C4-2B (cell line): Measurements from ENCODE around the gene USP43.
"Not testable (repeated sequence)": the region's sequence is repeated elsewhere in the genome, so short reads cannot be mapped to it uniquely, and the experiment has no call there.

Source experiments
- H3K27ac ChIP-seq: fragments of 450-650 bp; 2 replicates; pipeline ENCODE4 v1.5.1; 2017
- ZFX ChIP-seq: fragments of 450-650 bp; IDR thresholded peaks from 2 replicates; pipeline ENCODE4 v1.6.1; 2017
- TF ChIP-seq, protein P1 (sequence below): fragments of 450-650 bp; conservative IDR thresholded peaks from 2 replicates; pipeline ENCODE4 v1.5.1; 2017; ENCODE audit warnings: mild to moderate bottlenecking

USP43 gene

GRCh38 chr17:9645851-9646545 lies 681 bp downstream of the USP43 start:
- peak overlapping the region; percentile 95 for H3K27ac ChIP-seq
- no peak; the same call in 1 of the 2 replicates for TF ChIP-seq ZFX
- TF ChIP-seq, protein P1, sequence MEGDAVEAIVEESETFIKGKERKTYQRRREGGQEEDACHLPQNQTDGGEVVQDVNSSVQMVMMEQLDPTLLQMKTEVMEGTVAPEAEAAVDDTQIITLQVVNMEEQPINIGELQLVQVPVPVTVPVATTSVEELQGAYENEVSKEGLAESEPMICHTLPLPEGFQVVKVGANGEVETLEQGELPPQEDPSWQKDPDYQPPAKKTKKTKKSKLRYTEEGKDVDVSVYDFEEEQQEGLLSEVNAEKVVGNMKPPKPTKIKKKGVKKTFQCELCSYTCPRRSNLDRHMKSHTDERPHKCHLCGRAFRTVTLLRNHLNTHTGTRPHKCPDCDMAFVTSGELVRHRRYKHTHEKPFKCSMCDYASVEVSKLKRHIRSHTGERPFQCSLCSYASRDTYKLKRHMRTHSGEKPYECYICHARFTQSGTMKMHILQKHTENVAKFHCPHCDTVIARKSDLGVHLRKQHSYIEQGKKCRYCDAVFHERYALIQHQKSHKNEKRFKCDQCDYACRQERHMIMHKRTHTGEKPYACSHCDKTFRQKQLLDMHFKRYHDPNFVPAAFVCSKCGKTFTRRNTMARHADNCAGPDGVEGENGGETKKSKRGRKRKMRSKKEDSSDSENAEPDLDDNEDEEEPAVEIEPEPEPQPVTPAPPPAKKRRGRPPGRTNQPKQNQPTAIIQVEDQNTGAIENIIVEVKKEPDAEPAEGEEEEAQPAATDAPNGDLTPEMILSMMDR: peak; percentile 63

DNA sequence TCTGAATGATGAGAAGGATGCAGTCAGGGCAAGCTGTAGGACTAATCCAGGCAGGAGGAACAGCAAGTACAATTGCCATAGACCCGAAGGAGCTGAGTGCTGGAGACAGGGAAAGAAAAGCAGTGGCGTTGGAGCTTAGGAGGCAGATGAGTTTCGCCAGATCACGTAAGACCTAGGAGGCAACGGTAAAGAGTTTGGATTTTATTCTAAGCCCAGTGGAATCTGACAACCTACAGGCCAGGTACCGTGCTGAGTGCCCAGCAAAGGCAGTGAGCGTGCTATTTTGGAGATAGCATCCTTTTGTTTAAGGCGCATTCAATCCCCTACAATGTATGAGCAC lies 1.2 kb downstream of the USP43 start:
- no peak; the same call in 1 of the 2 replicates for TF ChIP-seq ZFX
- TF ChIP-seq, protein P1: no peak
- H3K27ac ChIP-seq: peak overlapping the region; percentile 95

DNA sequence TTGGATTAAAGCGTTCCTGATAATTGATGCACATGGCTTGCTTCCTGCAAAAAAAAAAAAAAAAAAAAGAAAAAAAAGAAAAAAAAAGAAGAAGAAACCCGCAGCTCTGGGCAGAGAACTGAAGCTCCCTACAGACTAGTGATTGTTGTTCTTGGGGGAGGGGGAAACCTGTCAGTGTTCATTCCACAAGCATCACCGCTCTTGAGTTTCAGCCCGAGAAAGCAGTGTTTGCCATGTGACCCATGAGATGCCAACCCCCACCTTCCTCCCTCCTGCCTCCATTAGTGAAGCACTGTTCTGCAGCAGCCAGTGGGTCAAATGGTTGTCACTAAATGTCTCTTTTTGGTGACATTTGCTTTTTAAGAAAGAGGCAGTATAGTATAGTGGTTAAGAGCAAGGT lies 1.7 kb downstream of the USP43 start:
- H3K27ac ChIP-seq: peak overlapping the region; percentile 95
- TF ChIP-seq, protein P1: no peak
- no peak for TF ChIP-seq ZFX

DNA sequence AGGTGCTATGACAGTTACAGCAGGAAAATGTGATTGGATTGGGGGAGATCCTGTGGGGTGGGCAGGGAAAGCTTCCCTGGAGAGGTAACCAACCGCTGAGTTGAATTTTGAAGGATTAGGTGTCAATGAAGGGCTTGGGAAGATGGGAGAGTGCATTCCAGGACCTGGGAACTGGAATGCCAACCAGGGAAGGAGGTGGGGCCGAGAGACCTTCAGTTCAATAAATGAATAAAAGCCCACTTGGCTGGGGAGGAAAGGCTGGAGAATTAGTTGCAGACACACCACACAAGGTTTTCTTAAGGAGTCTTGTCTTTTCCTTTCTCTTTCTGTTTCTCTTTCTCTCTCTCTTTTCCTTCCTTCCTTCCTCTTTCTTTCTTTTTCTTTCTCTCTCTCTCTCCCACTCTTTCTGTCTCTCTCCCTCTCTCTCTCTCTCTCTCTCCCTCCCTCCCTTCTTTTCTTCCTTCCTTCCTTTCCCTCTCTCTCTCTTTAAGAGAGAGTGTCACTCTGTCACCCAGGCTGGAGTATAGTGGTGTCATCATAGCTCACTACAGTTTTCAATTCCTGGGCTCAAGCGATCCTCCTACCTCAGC lies 3.3 kb downstream of the USP43 start:
- TF ChIP-seq, protein P1: no peak
- TF ChIP-seq ZFX: no peak
- H3K27ac ChIP-seq: no peak overlapping the region

GRCh38 chr17:9658593-9659211 lies 13.4 kb downstream of the USP43 start:
- no peak overlapping the region for H3K27ac ChIP-seq
- TF ChIP-seq, protein P1: no peak
- TF ChIP-seq ZFX: no peak

DNA sequence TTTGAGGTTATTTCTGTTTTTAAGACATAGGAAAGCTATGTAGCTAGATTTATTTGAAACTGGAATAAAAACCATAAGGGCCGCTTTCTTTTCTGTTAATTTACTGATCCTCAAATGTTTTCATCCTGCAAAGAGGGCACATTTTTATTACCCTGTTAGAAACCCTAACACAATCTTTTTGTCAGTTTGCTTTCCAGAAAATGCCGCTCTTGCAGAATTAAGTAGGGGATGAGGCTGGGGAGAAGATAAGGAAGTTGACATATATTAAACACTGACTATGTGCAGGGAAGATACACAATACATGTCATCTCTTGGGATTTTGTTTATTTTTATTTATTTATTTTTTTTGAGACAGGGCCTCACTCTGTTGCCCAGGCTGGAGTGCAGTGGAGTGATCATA lies 15.7 kb downstream of the USP43 start:
- no peak overlapping the region for H3K27ac ChIP-seq
- no peak for TF ChIP-seq ZFX
- TF ChIP-seq, protein P1: no peak

DNA sequence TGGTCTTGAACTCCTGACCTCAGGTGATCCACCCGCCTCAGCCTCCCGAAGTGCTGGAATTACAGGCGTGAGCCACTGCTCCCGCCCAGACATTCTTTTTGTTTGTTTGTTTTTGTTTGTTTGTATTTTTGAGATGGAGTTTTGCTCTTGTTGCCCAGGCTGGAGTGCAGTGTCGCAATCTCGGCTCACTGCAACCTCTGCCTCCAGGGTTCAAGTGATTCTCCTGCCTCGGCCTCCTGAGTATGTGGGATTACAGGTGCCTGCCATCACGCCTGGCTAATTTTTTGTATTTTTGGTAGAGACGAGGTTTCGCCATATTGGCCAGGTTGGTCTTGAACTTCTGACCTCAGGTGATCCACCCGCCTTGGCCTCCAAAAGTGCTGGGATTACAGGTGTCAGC lies 18.2 kb downstream of the USP43 start:
- H3K27ac ChIP-seq: not testable (repeated sequence)
